Neural cell (in vitro differentiated cells): ENCODE data around the gene CTDSPL. TPM values are rescaled to one million over a fixed set of nuclear protein-coding genes. Genes with fewer than 3 reads are reported as not detected.
"Not testable (repeated sequence)": the region's sequence is repeated elsewhere in the genome, so short reads cannot be mapped to it uniquely, and the experiment has no call there.

Experiments
- H2AFZ ChIP-seq: fragments of 200-600, 300-800 bp; sonication (generic), shearing (Covaris generic); 2 replicates; pipeline ENCODE4 v1.6.0; 2014; ENCODE audit warnings: low read depth, mild to moderate bottlenecking, antibody characterized with exemption, low read length, moderate library complexity
- H3F3A ChIP-seq: fragments of 200-600 bp; shearing (Covaris generic); 2 replicates; pipeline ENCODE4 v1.6.1; 2016; ENCODE audit warnings: mild to moderate bottlenecking, moderate library complexity, mixed read lengths, antibody characterized with exemption, low read length; ENCODE audit not compliant: insufficient read depth, poor library complexity, severe bottlenecking
- H3K27ac ChIP-seq: fragments of 200-600, 300-800 bp; sonication (generic), shearing (Covaris generic); 2 replicates; pipeline ENCODE4 v1.5.1; 2014; ENCODE audit warnings: mild to moderate bottlenecking, low read length, moderate library complexity
- H3K27me3 ChIP-seq: fragments of 300-800, 200-600 bp; sonication (generic), shearing (Covaris generic); 2 replicates; pipeline ENCODE4 v1.6.0; 2014; ENCODE audit warnings: mild to moderate bottlenecking, low read depth, low read length, moderate library complexity; ENCODE audit not compliant: insufficient read depth
- H3K36me3 ChIP-seq: fragments of 300-800, 200-600 bp; sonication (generic), shearing (Covaris generic); 2 replicates; pipeline ENCODE4 v1.5.1; 2014; ENCODE audit warnings: mild to moderate bottlenecking, antibody characterized with exemption, low read length, moderate library complexity; ENCODE audit not compliant: insufficient read depth
- H3K4me2 ChIP-seq: fragments of 300-800, 200-600 bp; sonication (generic), shearing (Covaris generic); 2 replicates; pipeline ENCODE4 v1.6.0; 2014; ENCODE audit warnings: mild to moderate bottlenecking, low read length
- H3K4me3 ChIP-seq: fragments of 300-800, 200-600 bp; sonication (generic), shearing (Covaris generic); 2 replicates; pipeline ENCODE4 v1.5.1; 2014; ENCODE audit warnings: mild to moderate bottlenecking, low read length, moderate library complexity
- H3K79me2 ChIP-seq: fragments of 200-600 bp; shearing (Covaris generic); replicated peaks from 2 replicates; pipeline ENCODE4 v1.6.0; 2014; ENCODE audit warnings: mild to moderate bottlenecking, low read length, moderate library complexity; ENCODE audit not compliant: insufficient read depth
- H3K9ac ChIP-seq: fragments of 300-800, 200-600 bp; sonication (generic), shearing (Covaris generic); 2 replicates; pipeline ENCODE4 v1.6.1; 2016; ENCODE audit warnings: mild to moderate bottlenecking, low read length, mixed read lengths
- H3K9me2 ChIP-seq: fragments of 200-600 bp; shearing (Covaris generic); 2 replicates; pipeline ENCODE4 v1.6.1; 2016; ENCODE audit warnings: mild to moderate bottlenecking, low read length, mixed read lengths; ENCODE audit not compliant: insufficient read depth
- H3K9me3 ChIP-seq: fragments of 200-600, 300-800 bp; sonication (generic), shearing (Covaris generic); 2 replicates; pipeline ENCODE4 v1.6.1; 2016; ENCODE audit warnings: mild to moderate bottlenecking, mixed run types, low read length, moderate library complexity, mixed read lengths
- H4K20me1 ChIP-seq: fragments of 200-600 bp; shearing (Covaris generic); 2 replicates; pipeline ENCODE4 v1.6.1; 2016; ENCODE audit warnings: mild to moderate bottlenecking, mixed run types; ENCODE audit not compliant: insufficient read depth
- CTCF ChIP-seq: fragments of 450-650 bp; IDR thresholded peaks from 2 replicates; pipeline ENCODE4 v1.5.1; 2014; ENCODE audit warnings: antibody characterized with exemption, mild to moderate bottlenecking, moderate library complexity; ENCODE audit not compliant: poor library complexity, severe bottlenecking
- EP300 ChIP-seq: fragments of 450-650 bp; conservative IDR thresholded peaks from 2 replicates; pipeline ENCODE4 v1.6.1; 2014; ENCODE audit warnings: antibody characterized with exemption, mild to moderate bottlenecking, moderate library complexity; ENCODE audit not compliant: poor library complexity, severe bottlenecking
- EZH2 ChIP-seq: fragments of 200-600, 300-800 bp; shearing (Covaris generic), sonication (generic); IDR thresholded peaks from 2 replicates; pipeline ENCODE4 v1.6.1; 2014; ENCODE audit warnings: antibody characterized with exemption, low read length, borderline replicate concordance, mild to moderate bottlenecking; ENCODE audit not compliant: insufficient read depth, poor library complexity, severe bottlenecking
- MXI1 ChIP-seq: fragments of 450-650 bp; conservative IDR thresholded peaks from 2 replicates; pipeline ENCODE4 v1.6.1; 2014; ENCODE audit warnings: antibody characterized with exemption, mild to moderate bottlenecking; ENCODE audit not compliant: poor library complexity, severe bottlenecking
- POLR2AphosphoS5 ChIP-seq: IDR thresholded peaks from 2 replicates; pipeline ENCODE4 v1.6.1; 2012
- RAD21 ChIP-seq: fragments of 450-650 bp; conservative IDR thresholded peaks from 2 replicates; pipeline ENCODE4 v1.6.1; 2014; ENCODE audit warnings: antibody characterized with exemption, mild to moderate bottlenecking, moderate library complexity
- REST ChIP-seq: IDR thresholded peaks from 2 replicates; pipeline ENCODE4 v1.6.1; 2012; ENCODE audit warnings: borderline replicate concordance
- SMC3 ChIP-seq: fragments of 450-650 bp; conservative IDR thresholded peaks from 2 replicates; pipeline ENCODE4 v1.6.1; 2014; ENCODE audit warnings: antibody characterized with exemption, mild to moderate bottlenecking, moderate library complexity; ENCODE audit not compliant: poor library complexity
- TAF1 ChIP-seq: IDR thresholded peaks from 2 replicates; pipeline ENCODE4 v1.6.1; 2012; ENCODE audit warnings: low read depth
- polyA plus RNA-seq: library from polyadenylated mRNA; depleted of rRNA; stranded (reverse); fragments of >200 nt; gene quantifications from 2 replicates; pipeline ENCODE4 v1.2.3, GENCODE V29; 2014

CTDSPL gene
- polyA plus RNA-seq, 1 donor from 2014 or later, result 17.0 TPM

GRCh38 chr3:37987315-37987697, 125.6 kb downstream of the CTDSPL start:
- Histone ChIP-seq H3K27me3 (no peaks in the 10 kb centered on the region), H4K20me1 (no peaks in the 10 kb centered on the region), H3K9ac (no peak overlapping the region), H3F3A (no peaks in the 10 kb centered on the region), H3K36me3 (no peaks in the 10 kb centered on the region), H2AFZ (no peak overlapping the region), H3K9me2 (no peaks in the 10 kb centered on the region), H3K4me3 (no peak overlapping the region), H3K79me2 (no peaks in the 10 kb centered on the region), H3K9me3 (no peaks in the 10 kb centered on the region), H3K27ac (no peak overlapping the region), H3K4me2 (no peak overlapping the region)
- TF ChIP-seq MXI1 (no peak), CTCF (no peak), RAD21 (no peak), EP300 (no peak), POLR2AphosphoS5 (no peak), SMC3 (no peak), EZH2 (no peak), TAF1 (no peak), REST (no peak)

- Histone ChIP-seq H3K27me3 (no peaks in the 10 kb centered on the region), H3F3A (no peaks in the 10 kb centered on the region), H3K4me2 (no peak overlapping the region), H3K9me2 (no peaks in the 10 kb centered on the region), H2AFZ (no peak overlapping the region), H3K36me3 (no peaks in the 10 kb centered on the region), H3K9me3 (no peaks in the 10 kb centered on the region), H3K9ac (no peak overlapping the region), H3K79me2 (no peaks in the 10 kb centered on the region), H3K4me3 (no peak overlapping the region), H4K20me1 (no peaks in the 10 kb centered on the region), H3K27ac (no peak overlapping the region)
- TF ChIP-seq EZH2 (no peak), SMC3 (no peak), TAF1 (no peak), POLR2AphosphoS5 (no peak), RAD21 (no peak), CTCF (no peak), MXI1 (no peak), EP300 (no peak), REST (no peak)
Measured at GRCh38 chr3:37987751-37988179, 126.1 kb downstream of the CTDSPL start.

- not testable (repeated sequence) for H2AFZ ChIP-seq, H4K20me1 ChIP-seq, H3K9ac ChIP-seq, H3K4me2 ChIP-seq, H3F3A ChIP-seq, H3K27me3 ChIP-seq, H3K9me2 ChIP-seq, H3K27ac ChIP-seq, H3K4me3 ChIP-seq, H3K36me3 ChIP-seq, H3K9me3 ChIP-seq, H3K79me2 ChIP-seq
Measured at GRCh38 chr3:37988376-37988775, 126.7 kb downstream of the CTDSPL start.
